ENCODE results near the gene PGBD1. TPM values are rescaled to one million over a fixed set of nuclear protein-coding genes. Genes with fewer than 3 reads are reported as not detected.

The PGBD1 gene
- total RNA-seq, 4 donors from 2014 or later: 0.64 to 2.3 (median 1.2) TPM

DNA sequence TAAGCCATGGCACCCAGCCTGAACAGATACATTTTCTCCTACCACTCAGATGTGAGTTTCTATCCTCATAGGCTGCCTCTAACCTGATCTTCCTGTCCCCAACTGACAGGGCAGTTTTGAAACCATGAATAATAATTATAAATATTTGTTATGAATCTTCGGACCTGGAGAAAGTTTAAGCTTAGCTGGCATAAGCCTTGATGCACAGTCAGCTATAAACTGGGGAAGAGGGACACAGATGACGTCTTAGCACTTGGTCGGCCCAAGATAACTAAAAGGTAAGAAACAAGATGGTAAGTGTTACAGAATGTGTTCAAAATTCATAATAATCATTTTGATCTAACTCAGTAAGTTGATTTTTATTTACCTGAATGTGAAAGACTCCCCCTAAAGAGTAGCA, 37.4 kb upstream of the PGBD1 start:
- no peak for DNase-seq (ENCODE audit: low spot score in 2 of 2)
- H3K27me3 ChIP-seq: no peaks in the 10 kb centered on the region
- 98% methylated on average over 3 of the region's 3 CpGs for WGBS
- no peaks in the 10 kb centered on the region for H3K9me3 ChIP-seq
- TF ChIP-seq POLR2A (IDR thresholded peaks at IDR 0.05): no peak
- TF ChIP-seq, protein P1, sequence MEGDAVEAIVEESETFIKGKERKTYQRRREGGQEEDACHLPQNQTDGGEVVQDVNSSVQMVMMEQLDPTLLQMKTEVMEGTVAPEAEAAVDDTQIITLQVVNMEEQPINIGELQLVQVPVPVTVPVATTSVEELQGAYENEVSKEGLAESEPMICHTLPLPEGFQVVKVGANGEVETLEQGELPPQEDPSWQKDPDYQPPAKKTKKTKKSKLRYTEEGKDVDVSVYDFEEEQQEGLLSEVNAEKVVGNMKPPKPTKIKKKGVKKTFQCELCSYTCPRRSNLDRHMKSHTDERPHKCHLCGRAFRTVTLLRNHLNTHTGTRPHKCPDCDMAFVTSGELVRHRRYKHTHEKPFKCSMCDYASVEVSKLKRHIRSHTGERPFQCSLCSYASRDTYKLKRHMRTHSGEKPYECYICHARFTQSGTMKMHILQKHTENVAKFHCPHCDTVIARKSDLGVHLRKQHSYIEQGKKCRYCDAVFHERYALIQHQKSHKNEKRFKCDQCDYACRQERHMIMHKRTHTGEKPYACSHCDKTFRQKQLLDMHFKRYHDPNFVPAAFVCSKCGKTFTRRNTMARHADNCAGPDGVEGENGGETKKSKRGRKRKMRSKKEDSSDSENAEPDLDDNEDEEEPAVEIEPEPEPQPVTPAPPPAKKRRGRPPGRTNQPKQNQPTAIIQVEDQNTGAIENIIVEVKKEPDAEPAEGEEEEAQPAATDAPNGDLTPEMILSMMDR (IDR thresholded peaks at IDR 0.05): no peak
- no peak for TF ChIP-seq POLR2AphosphoS5 (IDR thresholded peaks at IDR 0.05)
- TF ChIP-seq EP300 (IDR thresholded peaks at IDR 0.05): no peak
- H3K36me3 ChIP-seq: peaks cover 48% of the 10 kb centered on the region
- H3K27ac ChIP-seq: no peak overlapping the region
- no peaks in the 10 kb centered on the region for H3K4me1 ChIP-seq
- H3K4me3 ChIP-seq: no peak overlapping the region

DNA sequence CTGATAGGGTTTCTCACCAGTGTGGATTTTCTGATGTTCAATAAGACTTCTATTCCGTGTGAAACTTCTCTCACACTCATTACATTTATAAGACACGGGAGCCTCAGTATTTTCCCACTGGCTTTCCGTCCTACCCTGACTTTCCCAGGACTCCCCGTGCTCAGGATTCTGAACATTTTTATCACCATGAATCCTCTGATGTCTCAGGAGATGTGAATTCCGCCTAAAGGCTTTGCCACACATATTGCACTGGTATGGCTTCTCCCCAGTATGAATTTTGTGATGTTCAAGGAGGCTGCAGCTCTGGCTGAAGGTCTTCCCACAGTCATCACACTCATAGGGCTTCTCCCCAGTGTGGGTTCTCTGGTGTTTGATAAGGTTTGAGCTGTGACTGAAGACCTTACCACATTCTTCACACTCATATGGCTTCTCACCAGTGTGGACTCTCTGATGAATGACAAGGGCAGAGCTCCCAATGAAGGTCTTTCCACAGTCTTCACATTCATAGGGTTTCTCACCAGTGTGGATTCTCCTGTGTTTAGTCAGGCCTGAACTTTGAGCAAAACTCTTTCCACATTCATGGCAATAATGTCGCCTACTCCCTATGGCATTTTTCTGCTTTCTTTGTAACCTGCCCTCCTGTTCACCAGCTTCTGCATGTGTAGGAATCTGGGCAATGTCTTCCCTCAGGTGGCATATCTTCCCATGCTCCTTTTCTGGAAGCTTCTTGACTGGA, 36.0 kb upstream of the PGBD1 start:
- no peak overlapping the region for H3K4me3 ChIP-seq
- peaks cover 48% of the 10 kb centered on the region for H3K36me3 ChIP-seq
- H3K27me3 ChIP-seq: no peaks in the 10 kb centered on the region
- TF ChIP-seq, protein P1 (IDR thresholded peaks at IDR 0.05): no peak
- TF ChIP-seq POLR2AphosphoS5 (IDR thresholded peaks at IDR 0.05): no peak
- no peak for TF ChIP-seq EP300 (IDR thresholded peaks at IDR 0.05)
- no peak for TF ChIP-seq POLR2A (IDR thresholded peaks at IDR 0.05)
- WGBS: 93% methylated on average over 6 of the region's 6 CpGs
- no peak for DNase-seq (ENCODE audit: low spot score in 2 of 2)
- no peaks in the 10 kb centered on the region for H3K9me3 ChIP-seq
- no peak overlapping the region for H3K27ac ChIP-seq
- peaks cover 4% of the 10 kb centered on the region for H3K4me1 ChIP-seq

DNA sequence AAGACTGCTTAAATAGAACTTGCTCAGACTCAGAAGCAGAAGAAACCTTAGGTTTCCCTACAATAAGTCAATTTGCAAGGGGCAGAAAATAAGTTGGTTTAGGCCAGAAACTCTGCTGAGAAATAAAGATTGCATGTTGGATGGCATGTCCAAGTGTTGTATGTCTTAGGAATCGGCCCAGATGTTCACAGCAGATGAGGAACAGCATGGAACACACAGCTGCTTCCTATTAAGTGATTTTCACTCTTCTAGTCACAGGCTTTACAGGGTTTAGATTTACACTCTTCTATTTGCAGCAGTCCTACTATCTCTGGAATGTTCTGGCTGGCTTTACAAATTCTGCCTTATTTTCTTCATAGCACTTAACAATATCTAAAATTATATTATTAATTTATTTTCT, 32.5 kb upstream of the PGBD1 start:
- peaks cover 19% of the 10 kb centered on the region for H3K4me1 ChIP-seq
- no peak overlapping the region for H3K4me3 ChIP-seq
- TF ChIP-seq POLR2A (IDR thresholded peaks at IDR 0.05) (no peak), EP300 (IDR thresholded peaks at IDR 0.05) (no peak), POLR2AphosphoS5 (IDR thresholded peaks at IDR 0.05) (no peak)
- TF ChIP-seq, protein P1 (IDR thresholded peaks at IDR 0.05): no peak
- 64% methylated on average over 1 of the region's 1 CpG for WGBS
- no peaks in the 10 kb centered on the region for H3K27me3 ChIP-seq
- H3K9me3 ChIP-seq: no peaks in the 10 kb centered on the region
- no peak overlapping the region for H3K27ac ChIP-seq
- peaks cover 40% of the 10 kb centered on the region for H3K36me3 ChIP-seq
- DNase-seq (ENCODE audit: low spot score in 2 of 2): no peak

DNA sequence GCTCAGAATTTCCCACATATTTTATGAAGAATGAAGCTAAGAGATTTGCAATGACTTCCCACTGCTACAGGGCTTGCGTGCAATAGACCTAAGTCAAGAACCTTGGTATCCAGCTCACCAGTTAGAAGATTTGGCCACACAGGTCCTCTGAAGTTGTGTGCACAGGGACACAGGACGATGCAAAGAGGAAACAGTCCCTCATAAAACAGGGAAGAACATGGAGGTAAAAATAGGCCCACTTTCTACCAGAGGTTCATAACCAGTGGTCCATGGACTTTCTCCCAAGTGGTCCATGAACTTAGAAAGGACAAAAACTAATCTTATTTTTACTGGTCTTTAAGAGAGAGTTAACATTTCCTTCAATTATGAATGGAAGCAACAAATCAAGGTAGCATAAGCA, 30.6 kb upstream of the PGBD1 start:
- Histone ChIP-seq H3K27ac (no peak overlapping the region), H3K4me3 (peak overlapping the region; percentile 68), H3K4me1 (peaks cover 19% of the 10 kb centered on the region), H3K27me3 (peaks cover 5% of the 10 kb centered on the region), H3K9me3 (no peaks in the 10 kb centered on the region), H3K36me3 (peaks cover 24% of the 10 kb centered on the region)
- TF ChIP-seq POLR2AphosphoS5 (IDR thresholded peaks at IDR 0.05): no peak
- DNase-seq (ENCODE audit: low spot score in 2 of 2): no peak
- 81% methylated on average over 2 of the region's 2 CpGs for WGBS

DNA sequence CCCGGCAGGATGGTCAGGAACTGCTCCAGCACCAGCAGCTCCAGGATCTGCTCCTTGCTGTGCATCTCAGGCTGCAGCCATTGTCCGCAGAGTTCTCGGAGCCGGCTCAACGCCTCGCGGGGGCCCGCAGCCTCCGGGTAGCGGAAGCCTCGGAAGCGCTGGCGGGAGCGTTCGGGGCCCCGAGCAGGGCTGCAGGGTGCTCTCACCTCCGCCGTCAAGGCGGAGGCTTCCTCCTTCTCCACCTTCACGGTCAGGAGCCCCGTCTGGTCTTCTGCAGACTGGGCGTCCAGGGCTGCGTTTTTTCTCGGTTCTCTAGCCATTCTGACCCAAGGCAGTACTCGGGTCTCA, 29.7 kb upstream of the PGBD1 start:
- Histone ChIP-seq H3K4me1 (peaks cover 19% of the 10 kb centered on the region), H3K36me3 (peaks cover 15% of the 10 kb centered on the region), H3K9me3 (no peaks in the 10 kb centered on the region), H3K4me3 (peak overlapping the region; percentile 68), H3K27ac (no peak overlapping the region), H3K27me3 (peaks cover 10% of the 10 kb centered on the region)
- DNase-seq (ENCODE audit: low spot score in 2 of 2): no peak
- TF ChIP-seq POLR2AphosphoS5 (IDR thresholded peaks at IDR 0.05): no peak
- no peak for TF ChIP-seq EP300 (IDR thresholded peaks at IDR 0.05)
- TF ChIP-seq, protein P1 (IDR thresholded peaks at IDR 0.05): no peak
- no peak for TF ChIP-seq POLR2A (IDR thresholded peaks at IDR 0.05)
- 0% methylated on average over 3 of the region's 25 CpGs for WGBS

Measured in suprapubic skin (tissue), 4 donors.